Umbilical cord (tissue), 2 donors: Measurements from ENCODE around the gene C6orf132. TPM values are rescaled to one million over a fixed set of nuclear protein-coding genes. Genes with fewer than 3 reads are reported as not detected.
"Not testable (repeated sequence)": the region's sequence is repeated elsewhere in the genome, so short reads cannot be mapped to it uniquely, and the experiment has no call there.

ENCODE experiments used
- DNase-seq: peaks from one replicate; pipeline ENCODE4 v3.0.0-alpha.2; 2015; ENCODE audit warnings: low spot score
- total RNA-seq: library from RNA; depleted of rRNA; stranded (reverse); fragments of >200 nt; gene quantifications from one replicate; pipeline ENCODE4 v1.2.3, GENCODE V29; 2014; ENCODE audit warnings: low replicate concordance; ENCODE audit not compliant: insufficient read depth

Gene C6orf132
- total RNA-seq, 1 donor from 2014 or later, result 6.0 TPM

- DNase-seq, result no peak
These were observed 17.1 kb upstream of the C6orf132 start for GRCh38 chr6:42159431-42160024.

GRCh38 chr6:42158631-42159030 lies 16.2 kb upstream of the C6orf132 start:
- DNase-seq, result no peak

GRCh38 chr6:42158011-42158410 lies 15.6 kb upstream of the C6orf132 start:
- peak; percentile 80 for DNase-seq

GRCh38 chr6:42156638-42157037 lies 14.2 kb upstream of the C6orf132 start:
- no peak for DNase-seq

- no peak for DNase-seq
These were observed 12.9 kb upstream of the C6orf132 start for GRCh38 chr6:42155293-42155692.

GRCh38 chr6:42154461-42155209 lies 12.2 kb upstream of the C6orf132 start:
- no peak for DNase-seq

- DNase-seq, result no peak
These were observed 11.5 kb upstream of the C6orf132 start for GRCh38 chr6:42153921-42154320.

- DNase-seq, result not testable (repeated sequence)
These were observed 10.3 kb upstream of the C6orf132 start for GRCh38 chr6:42152528-42153213.

- DNase-seq, result no peak
These were observed 9.6 kb upstream of the C6orf132 start for GRCh38 chr6:42152024-42152423.

GRCh38 chr6:42150254-42150653 lies 7.8 kb upstream of the C6orf132 start:
- no peak for DNase-seq

- no peak for DNase-seq
These were observed 5.6 kb upstream of the C6orf132 start for GRCh38 chr6:42148058-42148457.

- no peak for DNase-seq
These were observed 4.7 kb upstream of the C6orf132 start for GRCh38 chr6:42147138-42147562.

GRCh38 chr6:42141603-42142117 lies 760 bp downstream of the C6orf132 start:
- no peak for DNase-seq

- peak; percentile 58 for DNase-seq
These were observed 1.4 kb downstream of the C6orf132 start for GRCh38 chr6:42140756-42141602.

GRCh38 chr6:42140032-42140431 lies 2.4 kb downstream of the C6orf132 start:
- DNase-seq, result no peak

- peak; percentile 73 for DNase-seq
These were observed 3.5 kb downstream of the C6orf132 start for GRCh38 chr6:42138630-42139619.

- no peak for DNase-seq
These were observed 4.2 kb downstream of the C6orf132 start for GRCh38 chr6:42138190-42138589.

GRCh38 chr6:42137194-42137753 lies 5.1 kb downstream of the C6orf132 start:
- DNase-seq, result no peak

- peak; percentile 87 for DNase-seq
These were observed 5.8 kb downstream of the C6orf132 start for GRCh38 chr6:42136508-42137193.
